LNCAP (cell line): ENCODE measurements around the gene SLC39A8.

ENCODE experiments used
- TF ChIP-seq, protein P1 (sequence below): fragments of 450-650 bp; IDR thresholded peaks from 2 replicates; pipeline ENCODE4 v1.5.1; 2017; ENCODE audit warnings: mild to moderate bottlenecking

SLC39A8 gene

DNA sequence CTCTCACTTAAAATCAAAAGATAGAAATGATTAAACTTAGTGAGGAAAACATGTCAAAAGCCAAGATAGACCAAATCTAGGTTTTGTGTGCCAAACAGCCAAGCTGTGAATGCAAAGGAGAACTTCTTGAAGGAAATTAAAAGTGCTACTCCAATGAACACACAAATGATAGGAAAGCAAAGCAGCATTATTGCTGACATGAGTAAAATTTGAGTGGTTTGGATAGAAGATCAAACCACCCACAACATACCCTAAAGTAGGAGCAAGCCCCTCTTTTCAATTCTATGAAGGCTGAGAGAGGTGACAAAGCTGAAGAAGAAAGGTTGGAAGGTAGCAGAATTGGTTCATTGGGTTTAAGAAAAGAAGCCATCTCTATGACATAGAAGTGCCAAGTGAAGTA, 56.8 kb downstream of the SLC39A8 start:
- TF ChIP-seq, protein P1, sequence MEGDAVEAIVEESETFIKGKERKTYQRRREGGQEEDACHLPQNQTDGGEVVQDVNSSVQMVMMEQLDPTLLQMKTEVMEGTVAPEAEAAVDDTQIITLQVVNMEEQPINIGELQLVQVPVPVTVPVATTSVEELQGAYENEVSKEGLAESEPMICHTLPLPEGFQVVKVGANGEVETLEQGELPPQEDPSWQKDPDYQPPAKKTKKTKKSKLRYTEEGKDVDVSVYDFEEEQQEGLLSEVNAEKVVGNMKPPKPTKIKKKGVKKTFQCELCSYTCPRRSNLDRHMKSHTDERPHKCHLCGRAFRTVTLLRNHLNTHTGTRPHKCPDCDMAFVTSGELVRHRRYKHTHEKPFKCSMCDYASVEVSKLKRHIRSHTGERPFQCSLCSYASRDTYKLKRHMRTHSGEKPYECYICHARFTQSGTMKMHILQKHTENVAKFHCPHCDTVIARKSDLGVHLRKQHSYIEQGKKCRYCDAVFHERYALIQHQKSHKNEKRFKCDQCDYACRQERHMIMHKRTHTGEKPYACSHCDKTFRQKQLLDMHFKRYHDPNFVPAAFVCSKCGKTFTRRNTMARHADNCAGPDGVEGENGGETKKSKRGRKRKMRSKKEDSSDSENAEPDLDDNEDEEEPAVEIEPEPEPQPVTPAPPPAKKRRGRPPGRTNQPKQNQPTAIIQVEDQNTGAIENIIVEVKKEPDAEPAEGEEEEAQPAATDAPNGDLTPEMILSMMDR, result no peak

DNA sequence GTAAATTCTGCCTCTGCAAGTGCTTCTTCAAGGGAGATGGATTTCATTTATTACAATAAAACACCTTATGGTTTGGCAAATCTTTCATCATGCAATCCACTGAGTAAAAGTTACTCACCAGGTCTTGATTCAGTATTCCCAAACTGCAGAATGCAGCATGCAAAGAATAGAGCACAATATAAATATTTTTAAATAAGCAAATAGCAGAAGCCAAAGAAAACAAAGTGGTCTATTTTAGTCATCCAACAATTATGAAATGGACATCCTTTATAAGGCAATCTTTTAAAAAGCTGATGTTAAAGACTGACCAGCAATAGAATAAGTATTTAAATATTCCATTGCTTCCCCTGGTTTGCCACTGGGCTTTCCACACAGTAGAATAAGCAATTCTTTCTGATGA, 59.5 kb downstream of the SLC39A8 start:
- TF ChIP-seq, protein P1, result no peak

DNA sequence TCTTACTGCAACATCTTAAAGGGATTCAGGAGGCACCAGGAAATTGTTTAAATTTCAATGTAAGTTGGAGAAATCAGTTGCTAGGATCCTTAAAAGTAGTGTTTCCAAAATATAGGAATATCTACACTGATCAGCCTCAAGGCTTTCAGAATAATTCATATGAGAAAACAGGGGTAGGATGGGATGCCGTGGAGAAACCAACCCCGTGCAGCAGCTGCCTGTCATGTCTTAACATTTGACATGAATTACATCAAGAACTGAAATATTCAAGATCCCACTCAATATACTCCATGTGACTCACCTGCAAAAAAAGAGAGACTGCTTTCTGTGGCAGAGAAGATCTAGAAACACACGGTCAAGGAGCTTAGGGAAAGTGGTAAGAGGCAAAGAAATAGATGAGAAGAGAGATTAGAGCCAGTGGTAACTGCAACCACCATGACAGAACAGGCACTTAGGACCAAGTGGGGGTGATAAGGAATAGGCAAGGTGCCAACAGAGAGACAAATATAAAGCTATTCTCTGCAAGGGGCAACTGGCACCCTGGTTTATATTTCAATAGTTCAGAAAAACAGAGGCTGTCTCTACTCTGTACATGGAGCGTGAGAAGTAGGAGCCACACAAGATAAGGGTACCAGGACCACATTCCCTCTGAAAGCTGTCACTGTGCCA, 64.0 kb downstream of the SLC39A8 start:
- TF ChIP-seq, protein P1, result no peak

DNA sequence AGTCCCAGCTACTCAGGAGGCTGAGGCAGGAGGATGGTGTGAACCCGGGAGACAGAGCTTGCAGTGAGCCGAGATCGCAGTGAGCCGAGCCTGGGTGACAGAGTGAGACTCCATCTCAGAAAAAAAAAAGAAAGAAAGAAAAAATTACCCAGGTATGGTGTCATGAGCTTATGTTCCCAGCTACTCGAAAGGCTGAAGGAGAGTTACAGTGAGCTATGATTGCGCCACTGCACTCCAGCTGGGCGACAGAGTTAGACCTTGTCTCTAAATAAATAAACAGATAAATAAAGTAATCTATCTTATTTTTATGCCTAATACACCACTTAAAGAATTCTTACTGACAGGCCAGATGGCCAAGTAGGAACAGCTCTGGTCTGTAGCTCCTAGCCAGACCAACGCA, 73.0 kb downstream of the SLC39A8 start:
- TF ChIP-seq, protein P1, result no peak

DNA sequence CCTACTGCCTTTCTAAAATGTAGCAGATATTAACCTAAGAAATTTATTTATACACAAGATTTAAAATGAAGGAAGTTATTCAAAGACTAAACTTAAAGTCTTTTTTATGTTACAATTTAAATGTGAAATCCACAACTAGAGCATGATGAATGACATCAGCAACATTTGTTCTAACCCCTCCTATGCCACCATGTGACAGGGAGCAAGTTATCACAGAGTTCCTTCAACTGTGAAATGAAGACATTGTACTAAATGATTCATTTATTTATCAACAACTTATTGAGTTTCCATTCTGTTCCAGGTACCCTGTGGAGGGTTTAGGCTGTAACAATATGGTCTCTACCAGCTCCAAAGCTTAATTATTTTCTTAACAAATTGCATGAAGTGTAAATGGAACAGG, 76.9 kb downstream of the SLC39A8 start:
- TF ChIP-seq, protein P1, result no peak

DNA sequence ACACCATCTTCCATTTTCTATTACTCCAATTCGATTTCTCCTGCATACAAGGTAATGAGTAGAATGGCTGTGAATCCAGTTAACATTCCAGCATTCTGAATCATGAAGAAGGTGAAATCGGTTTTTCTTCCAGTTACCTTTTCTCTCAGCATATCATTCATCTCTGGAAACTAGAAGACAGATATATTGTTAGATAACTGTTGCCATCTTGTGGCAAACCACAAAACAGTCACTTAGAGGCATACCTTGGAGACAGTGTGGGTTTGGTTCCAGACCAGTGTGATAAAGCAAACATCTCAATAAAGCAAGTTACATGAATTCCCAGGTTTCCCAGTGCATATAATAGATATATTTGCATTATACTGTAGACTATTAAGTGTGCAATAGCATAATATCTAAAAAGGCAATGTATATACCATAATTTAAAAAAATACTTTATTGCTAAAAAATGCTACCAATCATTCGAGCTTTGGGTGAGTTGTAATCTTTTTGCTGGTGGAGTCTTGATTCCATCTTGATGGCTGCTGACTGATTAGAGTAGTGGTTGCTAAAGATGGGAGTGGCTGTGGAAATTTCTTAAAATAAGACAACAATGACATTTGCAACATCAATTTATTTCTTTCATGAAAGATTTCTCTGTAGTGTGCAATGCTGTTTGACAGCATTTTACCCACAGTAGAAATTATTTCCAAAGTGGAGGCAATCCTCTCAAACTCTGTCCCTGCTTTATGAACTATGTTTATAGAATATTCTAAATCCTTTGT, 82.1 kb downstream of the SLC39A8 start:
- TF ChIP-seq, protein P1, result peak; percentile 76

DNA sequence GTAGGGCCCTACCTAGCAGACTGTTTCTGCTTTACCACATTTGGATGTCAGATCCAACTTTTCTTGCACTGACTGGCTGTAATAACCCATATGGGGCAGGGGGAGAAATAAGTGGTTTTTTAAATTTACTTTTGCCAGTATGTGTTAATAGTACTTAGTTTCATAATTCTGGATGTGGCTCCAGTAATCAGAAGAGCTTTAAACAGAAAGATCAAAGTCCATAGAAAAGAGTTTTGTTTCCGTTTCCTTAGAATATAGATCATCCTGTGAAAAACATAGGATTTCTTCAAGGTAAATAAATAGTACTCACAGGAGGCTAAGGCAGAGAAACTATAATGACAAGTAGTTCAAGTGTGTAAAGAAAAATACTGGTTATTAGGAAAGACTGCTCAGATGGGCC, 85.6 kb downstream of the SLC39A8 start:
- TF ChIP-seq, protein P1, result no peak
